GM10847 (cell line): ENCODE results near the gene MCF2L2.

ENCODE experiments used
- POLR2A ChIP-seq: IDR thresholded peaks from 2 replicates; pipeline ENCODE4 v1.6.1; 2011; ENCODE audit not compliant: insufficient read length; ENCODE audit errors: extremely low read depth

MCF2L2 gene

DNA sequence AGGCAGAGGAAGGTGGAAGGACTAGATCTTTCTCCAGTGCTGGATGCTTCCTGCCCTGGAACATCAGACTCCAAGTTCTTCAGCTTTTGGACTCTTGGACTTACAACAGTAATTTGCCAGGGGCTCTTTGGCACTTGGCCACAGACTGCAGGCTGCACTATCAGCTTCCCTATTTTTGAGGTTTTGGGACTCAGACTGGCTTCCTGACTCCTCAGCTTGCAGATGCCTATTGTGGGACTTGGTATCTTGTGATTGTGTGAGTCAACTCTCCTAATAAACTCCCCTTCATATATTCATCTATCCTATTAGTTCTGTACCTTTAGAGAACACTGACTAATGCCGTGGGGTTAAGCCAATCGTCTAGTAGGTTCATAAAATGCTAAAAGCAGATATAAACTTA lies 184.2 kb downstream of the MCF2L2 start:
- no peak for TF ChIP-seq POLR2A

DNA sequence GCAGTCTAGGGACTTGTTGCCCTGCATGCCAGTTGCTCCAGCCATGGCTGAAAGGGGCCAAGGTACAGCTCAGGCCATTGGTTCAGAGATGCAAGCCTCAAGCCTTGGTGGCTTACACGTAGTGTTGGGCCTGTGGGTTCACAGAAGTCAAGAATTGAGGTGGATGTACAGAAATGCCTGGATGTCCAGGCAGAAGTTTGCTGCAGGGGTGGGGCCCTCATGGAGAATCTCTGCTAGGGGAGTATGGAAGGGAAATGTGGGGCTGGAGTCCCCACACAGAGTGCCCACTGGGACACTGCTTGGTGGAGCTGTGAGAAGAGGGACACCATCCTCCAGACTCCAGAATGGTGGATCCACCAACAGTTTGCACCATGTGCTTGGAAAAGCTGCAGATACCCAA lies 186.0 kb downstream of the MCF2L2 start:
- no peak for TF ChIP-seq POLR2A

DNA sequence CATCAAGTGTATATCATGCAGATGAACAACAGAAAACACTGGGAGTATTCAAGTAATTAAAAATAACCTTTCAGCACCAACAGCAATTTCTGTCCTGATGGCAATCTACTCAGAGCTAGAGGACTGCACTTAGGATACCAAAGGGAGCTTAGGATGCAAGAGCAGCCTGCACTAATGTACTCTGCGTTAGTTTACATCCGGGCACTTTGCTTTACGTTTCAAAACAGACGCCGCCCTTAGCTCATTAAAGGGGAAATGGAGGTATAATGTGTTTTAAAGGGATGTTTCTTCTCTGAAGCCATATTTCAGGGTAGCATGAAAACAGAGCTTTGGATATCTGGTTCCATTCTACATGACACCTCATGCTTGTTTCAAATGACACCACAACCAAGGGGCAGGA lies 189.4 kb downstream of the MCF2L2 start:
- no peak for TF ChIP-seq POLR2A

DNA sequence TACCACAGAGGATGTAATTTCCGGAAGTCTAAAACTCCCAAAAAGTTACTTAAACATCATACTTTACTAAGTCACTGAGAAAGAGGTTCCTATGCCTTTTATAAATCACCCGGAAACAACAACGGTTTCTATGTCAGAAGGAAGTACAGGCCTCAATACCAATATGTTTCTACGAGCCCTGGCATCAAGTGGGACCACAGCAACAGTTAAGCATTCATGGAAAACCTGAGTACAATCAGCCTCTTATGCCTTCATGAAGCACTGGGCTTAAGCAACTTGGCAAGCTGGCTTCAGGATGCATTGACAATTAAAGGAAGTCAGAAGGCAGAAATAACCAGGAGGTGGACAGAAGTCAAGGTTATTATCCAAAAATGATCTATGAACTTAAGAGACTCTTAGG lies 194.5 kb downstream of the MCF2L2 start:
- TF ChIP-seq POLR2A, result no peak

DNA sequence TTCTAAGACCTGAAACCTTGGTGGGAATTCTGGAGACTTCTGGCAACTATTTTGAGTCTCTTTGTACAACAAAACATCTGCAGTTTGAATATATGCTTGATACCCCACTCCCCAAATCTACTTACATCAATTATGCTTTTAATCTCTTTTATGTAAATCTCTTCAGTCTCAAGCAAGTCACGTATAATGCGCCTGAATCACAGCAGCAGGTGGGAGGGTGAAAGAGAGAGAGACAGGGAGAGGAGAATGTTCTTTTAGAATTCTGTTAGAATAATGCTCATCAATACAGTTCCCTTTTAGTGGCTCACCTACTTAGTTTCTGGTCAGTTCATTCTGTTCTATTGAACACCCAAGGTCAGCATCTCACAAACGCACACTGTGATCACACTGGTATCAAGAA lies 197.6 kb downstream of the MCF2L2 start:
- no peak for TF ChIP-seq POLR2A

DNA sequence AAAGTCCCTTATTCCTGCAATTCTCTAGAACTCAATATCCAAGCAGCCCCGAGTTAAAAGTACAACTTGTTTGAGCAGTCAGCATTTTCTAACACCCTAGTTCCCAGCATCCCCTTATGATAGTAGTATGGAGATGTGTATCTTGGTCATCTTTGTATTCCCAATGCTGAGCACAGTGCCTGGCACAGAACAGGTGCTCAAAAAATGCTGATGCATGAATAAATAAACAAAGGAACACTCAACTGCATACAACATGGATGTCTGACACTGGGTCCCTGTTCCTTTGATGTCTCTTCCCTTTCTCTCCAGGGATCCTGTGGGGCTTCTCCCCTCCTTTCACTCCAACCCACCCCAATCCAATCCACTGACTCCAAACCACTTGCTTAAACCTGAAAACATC lies 199.2 kb downstream of the MCF2L2 start:
- no peak for TF ChIP-seq POLR2A

DNA sequence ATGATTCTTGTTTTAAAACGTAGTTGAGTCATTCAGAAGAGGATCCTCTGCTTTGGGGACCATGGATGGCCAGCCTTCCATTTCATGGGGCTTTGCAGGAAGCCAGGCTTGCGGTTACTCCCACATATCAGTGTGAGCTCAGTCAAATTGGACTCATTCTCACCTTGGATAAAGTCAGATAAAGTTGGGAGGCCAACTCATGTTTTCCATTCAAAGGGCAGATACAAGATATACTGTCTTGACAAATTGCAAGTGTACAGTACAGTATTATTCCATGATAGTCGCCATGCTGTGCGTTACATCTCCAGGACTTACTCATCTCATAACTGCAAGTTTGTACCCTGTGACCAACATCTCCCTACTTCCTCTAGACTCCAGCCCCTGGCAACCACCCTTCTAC lies 200.8 kb downstream of the MCF2L2 start:
- no peak for TF ChIP-seq POLR2A

DNA sequence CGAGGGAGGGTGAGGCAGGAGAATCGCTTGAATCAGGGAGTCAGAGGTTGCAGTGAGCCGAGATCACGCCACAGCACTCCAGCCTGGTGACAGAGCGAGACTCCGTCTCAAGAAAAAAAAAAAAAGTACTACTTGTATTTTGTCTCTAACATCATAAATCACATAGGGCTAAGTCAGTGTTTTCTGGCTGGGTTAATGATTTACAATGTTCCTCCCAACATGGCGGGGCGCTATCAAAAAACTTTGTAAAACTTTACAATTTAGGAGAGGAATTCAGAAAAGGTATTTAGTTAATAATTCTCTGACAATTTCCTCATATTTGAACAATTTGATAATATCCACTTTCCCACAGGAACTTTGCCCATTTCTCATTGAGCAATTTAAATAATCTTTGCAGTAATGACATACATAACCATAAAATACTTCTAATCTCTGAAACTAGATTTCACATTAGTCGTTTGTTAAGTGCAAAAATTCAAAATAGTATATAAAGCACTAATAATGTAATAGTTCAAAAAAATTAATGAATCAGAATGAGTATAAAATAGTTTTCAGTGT lies 202.0 kb downstream of the MCF2L2 start:
- no peak for TF ChIP-seq POLR2A

DNA sequence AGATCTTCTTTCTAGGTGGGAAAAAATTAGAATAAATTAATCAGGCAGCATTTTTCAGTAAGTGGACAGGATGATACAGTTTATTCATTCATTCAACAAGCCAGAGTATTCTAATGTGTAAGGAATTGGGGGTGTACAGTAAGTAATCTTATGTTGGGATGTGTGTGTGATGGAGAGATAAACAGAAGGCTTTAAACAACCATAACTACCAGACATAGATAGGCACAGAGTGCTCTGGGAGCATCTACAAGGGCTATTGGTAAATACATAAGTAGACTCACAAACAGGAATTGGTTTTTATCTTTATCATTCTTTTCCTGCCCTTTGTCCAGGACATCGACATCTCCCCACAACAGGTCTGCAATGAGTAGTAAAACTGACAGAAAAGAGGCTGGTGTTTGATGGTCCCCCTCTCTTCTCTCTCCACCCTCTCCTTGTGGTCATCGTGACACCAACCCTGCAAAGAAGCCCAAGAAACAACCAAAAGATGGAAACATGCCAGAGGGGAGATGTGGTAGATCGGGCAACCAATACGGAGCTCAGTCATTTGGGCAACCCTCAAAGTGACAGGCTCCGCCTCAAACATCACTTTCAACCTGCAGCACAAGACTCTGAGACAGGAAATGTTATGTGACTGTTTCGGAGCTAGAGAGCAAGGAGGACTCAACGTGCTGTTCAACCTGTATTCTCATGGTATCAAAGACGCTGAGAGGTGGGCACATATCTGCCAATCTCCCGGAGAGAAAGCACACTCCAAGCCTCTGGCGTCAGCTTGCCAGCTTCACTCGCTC lies 204.0 kb downstream of the MCF2L2 start:
- TF ChIP-seq POLR2A, result no peak

DNA sequence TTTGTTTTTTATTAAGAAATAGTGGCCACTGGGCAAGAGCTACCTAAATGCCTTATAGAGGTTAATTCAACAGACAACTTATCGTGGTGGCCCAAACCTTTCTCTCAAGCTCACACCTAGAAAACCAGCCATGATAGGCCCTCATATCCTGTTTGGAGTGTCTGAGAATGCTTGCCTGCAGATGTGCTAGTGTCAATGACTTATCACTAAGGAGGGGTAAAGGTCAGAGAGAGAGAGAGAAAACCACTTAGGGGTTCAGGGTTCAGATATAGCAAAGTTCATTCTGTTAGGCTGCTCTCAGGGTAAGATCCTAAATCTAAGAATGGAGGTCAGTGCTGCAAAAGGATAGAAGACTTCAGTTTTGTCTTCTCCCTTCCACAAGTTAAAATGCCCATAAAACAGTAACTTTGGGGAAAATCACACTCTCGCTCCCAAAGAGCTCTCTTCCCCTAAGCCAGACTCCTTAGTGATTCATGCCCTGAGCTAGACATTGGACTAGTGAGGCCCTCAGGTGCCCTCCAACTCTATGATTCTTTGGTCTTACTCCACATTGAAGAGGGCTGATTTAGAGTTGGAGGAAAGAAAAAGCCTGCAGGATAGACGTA lies 205.7 kb downstream of the MCF2L2 start:
- no peak for TF ChIP-seq POLR2A

DNA sequence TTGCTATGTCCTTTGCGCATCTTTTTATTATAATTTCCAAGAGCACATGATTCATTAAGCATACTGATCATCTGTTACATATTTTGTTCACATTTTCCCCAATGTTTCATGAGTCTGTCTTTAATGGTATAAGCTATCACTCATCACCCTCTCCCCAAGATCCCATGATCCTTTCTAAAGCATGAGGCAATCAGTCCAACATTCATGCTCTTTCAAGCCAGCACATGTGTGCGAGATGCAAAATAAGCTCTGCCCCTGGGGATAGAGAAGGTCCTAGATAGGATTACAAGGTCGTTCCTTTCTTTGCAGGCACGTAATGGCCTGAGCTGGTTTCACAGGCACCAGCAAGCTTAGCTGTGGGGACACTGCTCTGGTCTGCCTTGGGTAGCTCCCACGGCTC lies 207.6 kb downstream of the MCF2L2 start:
- TF ChIP-seq POLR2A, result no peak

DNA sequence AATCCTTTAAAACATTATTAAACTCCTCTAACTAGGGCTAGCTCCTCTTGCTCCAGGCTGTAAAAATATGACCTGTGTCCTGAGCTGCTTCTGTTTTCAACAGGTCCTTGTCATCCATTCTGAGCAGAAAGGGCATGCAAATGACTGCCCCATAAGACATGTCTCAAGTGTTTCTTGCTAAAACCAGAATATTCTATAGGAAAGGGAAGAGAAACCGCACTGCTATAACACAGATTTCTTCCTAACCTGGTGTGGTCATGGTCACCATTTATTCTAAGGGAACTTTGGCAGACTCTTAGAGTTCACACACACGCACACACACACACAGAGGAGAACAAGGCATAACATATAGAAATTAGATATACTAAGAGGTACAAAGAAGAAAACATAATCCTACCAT lies 209.6 kb downstream of the MCF2L2 start:
- no peak for TF ChIP-seq POLR2A

DNA sequence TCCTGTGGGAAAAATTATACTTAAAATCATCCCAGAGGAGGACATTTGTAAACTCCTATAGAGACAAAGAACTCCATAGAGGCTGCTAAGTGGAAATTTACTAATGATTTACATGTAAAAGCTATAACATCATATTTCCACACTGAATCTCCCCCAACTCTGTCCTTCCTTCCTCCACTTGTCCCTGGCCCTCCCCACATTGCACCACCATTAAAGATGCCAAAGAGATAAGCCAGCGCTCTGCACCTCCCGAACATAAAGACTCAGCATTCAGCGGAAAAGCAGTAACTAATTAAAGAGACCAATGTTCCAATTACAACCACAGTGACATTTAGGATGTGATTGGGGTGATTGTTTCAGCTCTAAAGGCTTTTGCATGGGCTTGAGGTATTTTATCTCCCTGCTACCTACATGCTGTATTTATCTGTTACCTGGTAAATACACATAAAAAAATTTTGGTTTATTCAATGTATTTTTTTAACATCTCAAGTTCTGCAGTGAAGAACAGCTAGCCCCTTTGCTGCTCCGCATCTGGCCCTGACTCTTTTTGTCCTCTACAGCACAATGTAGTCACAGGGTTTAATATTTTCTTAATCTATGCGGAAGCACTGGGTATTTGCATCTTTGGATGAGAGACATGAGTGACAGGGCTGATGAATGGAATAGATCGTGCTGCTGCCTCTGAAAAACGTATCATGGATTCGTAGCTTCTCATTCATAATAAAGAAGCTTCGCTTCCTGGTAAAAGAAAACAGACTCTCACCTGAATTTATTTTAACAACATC lies 210.7 kb downstream of the MCF2L2 start:
- TF ChIP-seq POLR2A, result no peak

DNA sequence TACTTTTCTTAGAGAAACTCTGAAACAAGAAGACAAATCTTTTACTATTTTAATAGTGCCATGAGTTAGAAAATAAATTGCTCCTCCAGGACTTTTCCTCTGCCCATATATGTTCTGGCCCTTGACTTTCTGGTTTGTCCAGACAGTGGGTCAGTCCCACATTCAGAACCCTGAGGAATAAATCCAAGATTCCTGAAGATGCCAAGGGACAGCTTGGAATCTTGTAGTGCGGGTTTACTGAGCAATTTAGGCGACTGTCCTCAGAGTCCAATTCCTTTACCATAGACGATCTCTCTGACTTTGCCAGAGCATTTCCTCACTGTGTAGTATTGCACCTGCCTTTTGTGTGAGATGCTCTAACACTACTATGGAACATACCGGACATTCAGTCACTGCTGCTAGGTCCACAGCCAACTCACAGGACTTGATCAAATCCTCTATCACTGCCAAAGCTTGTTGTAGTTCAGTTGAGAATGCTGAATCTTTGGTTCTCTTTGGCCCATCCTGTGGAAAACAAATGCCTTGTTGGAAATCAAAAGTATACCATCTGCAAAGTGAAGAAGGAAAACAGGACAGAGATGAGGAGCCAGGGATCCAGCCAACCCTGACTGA lies 212.7 kb downstream of the MCF2L2 start:
- TF ChIP-seq POLR2A, result no peak

DNA sequence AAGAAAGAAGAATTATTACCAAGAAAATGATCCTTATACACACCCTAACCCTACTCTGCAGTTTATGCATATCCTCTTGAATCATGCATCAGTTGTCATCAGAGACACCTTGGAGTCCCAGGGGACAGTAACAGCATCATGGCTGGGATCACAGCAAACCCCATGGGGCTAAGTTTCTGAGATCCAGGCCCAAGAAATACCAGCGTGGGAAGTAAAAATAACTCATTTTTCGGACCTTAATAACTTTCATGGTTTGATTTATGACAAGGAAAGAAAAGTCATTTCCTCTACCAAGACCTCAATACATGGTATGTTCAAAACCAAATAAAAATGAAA lies 214.2 kb downstream of the MCF2L2 start:
- TF ChIP-seq POLR2A, result no peak
